ENCODE measurements around the gene AVP.

The AVP gene

GRCh38 chr20:3107464-3108025 lies 23.0 kb upstream of the AVP start:
- H3K4me3 ChIP-seq (ENCODE audit: low read depth, low read length), result no peak overlapping the region
- in situ Hi-C loops (cut with HindIII; ENCODE audit: low sequenced_read_pairs), result no loop called here
- no peak for DNase-seq (ENCODE audit: low read depth, low spot score)
- TF ChIP-seq CTCF (IDR thresholded peaks at IDR 0.05; ENCODE audit: low read depth, low read length), result no peak

GRCh38 chr20:3106658-3107463 lies 22.3 kb upstream of the AVP start:
- in situ Hi-C loops (cut with HindIII; ENCODE audit: low sequenced_read_pairs), result no loop called here
- no peak for DNase-seq (ENCODE audit: low read depth, low spot score)
- H3K4me3 ChIP-seq (ENCODE audit: low read depth, low read length), result no peak overlapping the region
- TF ChIP-seq CTCF (IDR thresholded peaks at IDR 0.05; ENCODE audit: low read depth, low read length), result no peak

- no peak for DNase-seq (ENCODE audit: low read depth, low spot score)
- no peak for TF ChIP-seq CTCF (IDR thresholded peaks at IDR 0.05; ENCODE audit: low read depth, low read length)
- no peak overlapping the region for H3K4me3 ChIP-seq (ENCODE audit: low read depth, low read length)
- in situ Hi-C loops (cut with HindIII; ENCODE audit: low sequenced_read_pairs), result no loop called here
Measured at GRCh38 chr20:3106185-3106584, 21.7 kb upstream of the AVP start.

GRCh38 chr20:3105256-3106137 lies 21.0 kb upstream of the AVP start:
- TF ChIP-seq CTCF (IDR thresholded peaks at IDR 0.05; ENCODE audit: low read depth, low read length), result no peak
- H3K4me3 ChIP-seq (ENCODE audit: low read depth, low read length), result no peak overlapping the region
- in situ Hi-C loops (cut with HindIII; ENCODE audit: low sequenced_read_pairs), result no loop called here
- no peak for DNase-seq (ENCODE audit: low read depth, low spot score)

GRCh38 chr20:3103369-3104032 lies 19.0 kb upstream of the AVP start:
- no peak for TF ChIP-seq CTCF (IDR thresholded peaks at IDR 0.05; ENCODE audit: low read depth, low read length)
- H3K4me3 ChIP-seq (ENCODE audit: low read depth, low read length), result no peak overlapping the region
- in situ Hi-C loops (cut with HindIII; ENCODE audit: low sequenced_read_pairs), result no loop called here
- no peak for DNase-seq (ENCODE audit: low read depth, low spot score)

Measured in astrocyte of the spinal cord (primary cell).